GM23338 (cell line): ENCODE results near the gene PIAS1. TPM values are rescaled to one million over a fixed set of nuclear protein-coding genes. Genes with fewer than 3 reads are reported as not detected.

Experiments used
- ATAC-seq: fragments of 200-7000 bp; cut with Tn5 transposase; 3 replicates; pipeline ENCODE4 v1.9.1; 2020
- DNase-seq: peaks from one replicate; pipeline ENCODE4 v3.0.0-alpha.2; 2015; ENCODE audit warnings: low spot score
- H2AFZ ChIP-seq: fragments of 200-600 bp; sonication (generic); 2 replicates; pipeline ENCODE4 v1.8.0; 2016; ENCODE audit warnings: antibody characterized with exemption, mild to moderate bottlenecking, moderate library complexity
- H3F3A ChIP-seq: fragments of 200-600 bp; sonication (generic); replicated peaks from 2 replicates; pipeline ENCODE4 v1.8.0; 2017; ENCODE audit warnings: antibody characterized with exemption, mixed run types, low read depth
- H3K27ac ChIP-seq: fragments of 200-600 bp; sonication (generic); 2 replicates; pipeline ENCODE4 v1.6.1; 2016; ENCODE audit warnings: low read depth
- H3K27me3 ChIP-seq: fragments of 200-600 bp; sonication (generic); 2 replicates; pipeline ENCODE4 v1.8.0; 2016; ENCODE audit warnings: mild to moderate bottlenecking, mixed run types, moderate library complexity; ENCODE audit not compliant: insufficient read depth
- H3K36me3 ChIP-seq: fragments of 200-600 bp; sonication (generic); 2 replicates; pipeline ENCODE4 v1.8.0; 2016; ENCODE audit warnings: mild to moderate bottlenecking; ENCODE audit not compliant: insufficient read depth
- H3K4me1 ChIP-seq: fragments of 200-600 bp; sonication (generic); 2 replicates; pipeline ENCODE4 v1.8.0; 2016; ENCODE audit warnings: mild to moderate bottlenecking, moderate library complexity; ENCODE audit not compliant: insufficient read depth
- H3K4me2 ChIP-seq: fragments of 200-600 bp; sonication (generic); 2 replicates; pipeline ENCODE4 v1.7.1; 2017; ENCODE audit warnings: mixed run types
- H3K4me3 ChIP-seq: fragments of 200-600 bp; sonication (generic); 2 replicates; pipeline ENCODE4 v1.6.1; 2016; ENCODE audit warnings: mixed run types
- H3K79me2 ChIP-seq: fragments of 200-600 bp; sonication (generic); replicated peaks from 2 replicates; pipeline ENCODE4 v1.8.0; 2017; ENCODE audit warnings: mild to moderate bottlenecking; ENCODE audit not compliant: insufficient read depth
- H3K9me2 ChIP-seq: fragments of 200-600 bp; sonication (generic); 2 replicates; pipeline ENCODE4 v1.8.0; 2017; ENCODE audit not compliant: insufficient read depth
- H4K20me1 ChIP-seq: fragments of 200-600 bp; sonication (generic); replicated peaks from 2 replicates; pipeline ENCODE4 v1.8.0; 2017; ENCODE audit warnings: mild to moderate bottlenecking; ENCODE audit not compliant: insufficient read depth
- H3K27ac Mint-ChIP-seq: 2 replicates; pipeline ENCODE4 v1.8.0; 2020; ENCODE audit warnings: inconsistent platforms, mild to moderate bottlenecking, moderate library complexity, mixed read lengths
- H3K27me3 Mint-ChIP-seq: 3 replicates; pipeline ENCODE4 v1.8.0; 2022; ENCODE audit warnings: low read depth, mild to moderate bottlenecking, moderate library complexity, mixed read lengths, inconsistent platforms; ENCODE audit not compliant: insufficient read depth, poor library complexity
- H3K36me3 Mint-ChIP-seq: 3 replicates; pipeline ENCODE4 v1.8.0; 2021; ENCODE audit warnings: low read depth, mild to moderate bottlenecking, inconsistent platforms, moderate library complexity, mixed read lengths
- H3K4me1 Mint-ChIP-seq: 3 replicates; pipeline ENCODE4 v1.8.0; 2020; ENCODE audit warnings: mild to moderate bottlenecking, inconsistent platforms, mixed read lengths
- H3K4me3 Mint-ChIP-seq: 3 replicates; pipeline ENCODE4 v1.8.0; 2021; ENCODE audit warnings: moderate library complexity, mild to moderate bottlenecking, inconsistent platforms, mixed read lengths
- H3K9me3 Mint-ChIP-seq: 3 replicates; pipeline ENCODE4 v1.8.0; 2020; ENCODE audit warnings: moderate library complexity, mild to moderate bottlenecking, inconsistent platforms, mixed read lengths
- ZNF114 ChIP-seq: fragments of 250-450 bp; sonication (Bioruptor Pico); IDR thresholded peaks from 2 replicates; pipeline ENCODE4 v1.5.0; 2020; ENCODE audit warnings: mild to moderate bottlenecking, moderate library complexity
- polyA plus RNA-seq: library from polyadenylated mRNA; unstranded; fragments of >200 nt; fragmentation: Nextera tagmentation; extraction: Ambion mirVana; gene quantifications from 2 replicates; pipeline ENCODE4 v1.2.1, GENCODE V29; 2016
- total RNA-seq: library from RNA; depleted of rRNA; stranded (reverse); fragments of >200 nt; shearing (Covaris generic); gene quantifications from 2 replicates; pipeline ENCODE4 v1.2.3, GENCODE V29; 2014
- TF ChIP-seq, protein P1 (sequence below): fragments of 250-450 bp; sonication (Bioruptor Pico); IDR thresholded peaks from 2 replicates; pipeline ENCODE4 v1.5.0; 2020; ENCODE audit warnings: mild to moderate bottlenecking, moderate library complexity
- TF ChIP-seq, protein P2 (sequence below), 2 experiments: fragments of 200-600 bp in 1 of 2; sonication (generic) in 1 of 2; conservative IDR thresholded peaks; 2 replicates each; pipeline versions ENCODE4 v1.5.1 to v1.6.1; 2016 to 2017; ENCODE audit warnings: antibody characterized with exemption in 2 of 2, low read depth in 2 of 2, mild to moderate bottlenecking in 2 of 2, moderate library complexity in 1 of 2

PIAS1 gene
- total and polyA plus RNA-seq, 2 experiments from 2014 or later: 30.7 to 32.1 TPM

DNA sequence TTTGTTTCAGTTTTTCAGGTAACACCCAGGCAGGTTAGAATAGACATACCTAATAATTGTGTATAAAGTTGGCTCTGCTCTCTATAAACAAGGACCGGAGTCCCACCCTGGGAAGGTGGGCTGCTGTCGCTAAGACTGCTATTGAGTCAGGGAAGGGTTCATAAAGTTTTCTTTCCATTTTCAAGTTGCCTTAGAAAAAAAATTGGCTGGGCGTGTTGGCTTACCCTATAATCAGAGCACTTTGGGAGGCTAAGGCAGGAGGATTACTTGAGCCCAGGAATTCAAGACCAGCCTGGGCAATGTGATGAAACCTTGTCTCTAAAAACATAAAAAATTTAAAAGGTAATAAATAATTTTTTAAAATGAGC is 11.3 kb upstream of the PIAS1 start (continued):
- TF ChIP-seq, protein P1, sequence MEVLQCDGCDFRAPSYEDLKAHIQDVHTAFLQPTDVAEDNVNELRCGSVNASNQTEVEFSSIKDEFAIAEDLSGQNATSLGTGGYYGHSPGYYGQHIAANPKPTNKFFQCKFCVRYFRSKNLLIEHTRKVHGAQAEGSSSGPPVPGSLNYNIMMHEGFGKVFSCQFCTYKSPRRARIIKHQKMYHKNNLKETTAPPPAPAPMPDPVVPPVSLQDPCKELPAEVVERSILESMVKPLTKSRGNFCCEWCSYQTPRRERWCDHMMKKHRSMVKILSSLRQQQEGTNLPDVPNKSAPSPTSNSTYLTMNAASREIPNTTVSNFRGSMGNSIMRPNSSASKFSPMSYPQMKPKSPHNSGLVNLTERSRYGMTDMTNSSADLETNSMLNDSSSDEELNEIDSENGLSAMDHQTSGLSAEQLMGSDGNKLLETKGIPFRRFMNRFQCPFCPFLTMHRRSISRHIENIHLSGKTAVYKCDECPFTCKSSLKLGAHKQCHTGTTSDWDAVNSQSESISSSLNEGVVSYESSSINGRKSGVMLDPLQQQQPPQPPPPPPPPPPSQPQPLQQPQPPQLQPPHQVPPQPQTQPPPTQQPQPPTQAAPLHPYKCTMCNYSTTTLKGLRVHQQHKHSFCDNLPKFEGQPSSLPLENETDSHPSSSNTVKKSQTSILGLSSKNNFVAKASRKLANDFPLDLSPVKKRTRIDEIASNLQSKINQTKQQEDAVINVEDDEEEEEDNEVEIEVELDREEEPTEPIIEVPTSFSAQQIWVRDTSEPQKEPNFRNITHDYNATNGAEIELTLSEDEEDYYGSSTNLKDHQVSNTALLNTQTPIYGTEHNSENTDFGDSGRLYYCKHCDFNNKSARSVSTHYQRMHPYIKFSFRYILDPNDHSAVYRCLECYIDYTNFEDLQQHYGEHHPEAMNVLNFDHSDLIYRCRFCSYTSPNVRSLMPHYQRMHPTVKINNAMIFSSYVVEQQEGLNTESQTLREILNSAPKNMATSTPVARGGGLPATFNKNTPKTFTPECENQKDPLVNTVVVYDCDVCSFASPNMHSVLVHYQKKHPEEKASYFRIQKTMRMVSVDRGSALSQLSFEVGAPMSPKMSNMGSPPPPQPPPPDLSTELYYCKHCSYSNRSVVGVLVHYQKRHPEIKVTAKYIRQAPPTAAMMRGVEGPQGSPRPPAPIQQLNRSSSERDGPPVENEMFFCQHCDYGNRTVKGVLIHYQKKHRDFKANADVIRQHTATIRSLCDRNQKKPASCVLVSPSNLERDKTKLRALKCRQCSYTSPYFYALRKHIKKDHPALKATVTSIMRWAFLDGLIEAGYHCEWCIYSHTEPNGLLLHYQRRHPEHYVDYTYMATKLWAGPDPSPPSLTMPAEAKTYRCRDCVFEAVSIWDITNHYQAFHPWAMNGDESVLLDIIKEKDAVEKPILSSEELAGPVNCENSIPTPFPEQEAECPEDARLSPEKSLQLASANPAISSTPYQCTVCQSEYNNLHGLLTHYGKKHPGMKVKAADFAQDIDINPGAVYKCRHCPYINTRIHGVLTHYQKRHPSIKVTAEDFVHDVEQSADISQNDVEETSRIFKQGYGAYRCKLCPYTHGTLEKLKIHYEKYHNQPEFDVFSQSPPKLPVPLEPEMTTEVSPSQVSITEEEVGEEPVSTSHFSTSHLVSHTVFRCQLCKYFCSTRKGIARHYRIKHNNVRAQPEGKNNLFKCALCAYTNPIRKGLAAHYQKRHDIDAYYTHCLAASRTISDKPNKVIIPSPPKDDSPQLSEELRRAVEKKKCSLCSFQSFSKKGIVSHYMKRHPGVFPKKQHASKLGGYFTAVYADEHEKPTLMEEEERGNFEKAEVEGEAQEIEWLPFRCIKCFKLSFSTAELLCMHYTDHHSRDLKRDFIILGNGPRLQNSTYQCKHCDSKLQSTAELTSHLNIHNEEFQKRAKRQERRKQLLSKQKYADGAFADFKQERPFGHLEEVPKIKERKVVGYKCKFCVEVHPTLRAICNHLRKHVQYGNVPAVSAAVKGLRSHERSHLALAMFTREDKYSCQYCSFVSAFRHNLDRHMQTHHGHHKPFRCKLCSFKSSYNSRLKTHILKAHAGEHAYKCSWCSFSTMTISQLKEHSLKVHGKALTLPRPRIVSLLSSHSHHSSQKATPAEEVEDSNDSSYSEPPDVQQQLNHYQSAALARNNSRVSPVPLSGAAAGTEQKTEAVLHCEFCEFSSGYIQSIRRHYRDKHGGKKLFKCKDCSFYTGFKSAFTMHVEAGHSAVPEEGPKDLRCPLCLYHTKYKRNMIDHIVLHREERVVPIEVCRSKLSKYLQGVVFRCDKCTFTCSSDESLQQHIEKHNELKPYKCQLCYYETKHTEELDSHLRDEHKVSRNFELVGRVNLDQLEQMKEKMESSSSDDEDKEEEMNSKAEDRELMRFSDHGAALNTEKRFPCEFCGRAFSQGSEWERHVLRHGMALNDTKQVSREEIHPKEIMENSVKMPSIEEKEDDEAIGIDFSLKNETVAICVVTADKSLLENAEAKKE (CRISPR knock-in tag): no peak
- TF ChIP-seq, protein P2, sequence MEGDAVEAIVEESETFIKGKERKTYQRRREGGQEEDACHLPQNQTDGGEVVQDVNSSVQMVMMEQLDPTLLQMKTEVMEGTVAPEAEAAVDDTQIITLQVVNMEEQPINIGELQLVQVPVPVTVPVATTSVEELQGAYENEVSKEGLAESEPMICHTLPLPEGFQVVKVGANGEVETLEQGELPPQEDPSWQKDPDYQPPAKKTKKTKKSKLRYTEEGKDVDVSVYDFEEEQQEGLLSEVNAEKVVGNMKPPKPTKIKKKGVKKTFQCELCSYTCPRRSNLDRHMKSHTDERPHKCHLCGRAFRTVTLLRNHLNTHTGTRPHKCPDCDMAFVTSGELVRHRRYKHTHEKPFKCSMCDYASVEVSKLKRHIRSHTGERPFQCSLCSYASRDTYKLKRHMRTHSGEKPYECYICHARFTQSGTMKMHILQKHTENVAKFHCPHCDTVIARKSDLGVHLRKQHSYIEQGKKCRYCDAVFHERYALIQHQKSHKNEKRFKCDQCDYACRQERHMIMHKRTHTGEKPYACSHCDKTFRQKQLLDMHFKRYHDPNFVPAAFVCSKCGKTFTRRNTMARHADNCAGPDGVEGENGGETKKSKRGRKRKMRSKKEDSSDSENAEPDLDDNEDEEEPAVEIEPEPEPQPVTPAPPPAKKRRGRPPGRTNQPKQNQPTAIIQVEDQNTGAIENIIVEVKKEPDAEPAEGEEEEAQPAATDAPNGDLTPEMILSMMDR (conservative IDR thresholded peaks at IDR 0.05; ENCODE audit: low read depth in 2 of 2): no peak

DNA sequence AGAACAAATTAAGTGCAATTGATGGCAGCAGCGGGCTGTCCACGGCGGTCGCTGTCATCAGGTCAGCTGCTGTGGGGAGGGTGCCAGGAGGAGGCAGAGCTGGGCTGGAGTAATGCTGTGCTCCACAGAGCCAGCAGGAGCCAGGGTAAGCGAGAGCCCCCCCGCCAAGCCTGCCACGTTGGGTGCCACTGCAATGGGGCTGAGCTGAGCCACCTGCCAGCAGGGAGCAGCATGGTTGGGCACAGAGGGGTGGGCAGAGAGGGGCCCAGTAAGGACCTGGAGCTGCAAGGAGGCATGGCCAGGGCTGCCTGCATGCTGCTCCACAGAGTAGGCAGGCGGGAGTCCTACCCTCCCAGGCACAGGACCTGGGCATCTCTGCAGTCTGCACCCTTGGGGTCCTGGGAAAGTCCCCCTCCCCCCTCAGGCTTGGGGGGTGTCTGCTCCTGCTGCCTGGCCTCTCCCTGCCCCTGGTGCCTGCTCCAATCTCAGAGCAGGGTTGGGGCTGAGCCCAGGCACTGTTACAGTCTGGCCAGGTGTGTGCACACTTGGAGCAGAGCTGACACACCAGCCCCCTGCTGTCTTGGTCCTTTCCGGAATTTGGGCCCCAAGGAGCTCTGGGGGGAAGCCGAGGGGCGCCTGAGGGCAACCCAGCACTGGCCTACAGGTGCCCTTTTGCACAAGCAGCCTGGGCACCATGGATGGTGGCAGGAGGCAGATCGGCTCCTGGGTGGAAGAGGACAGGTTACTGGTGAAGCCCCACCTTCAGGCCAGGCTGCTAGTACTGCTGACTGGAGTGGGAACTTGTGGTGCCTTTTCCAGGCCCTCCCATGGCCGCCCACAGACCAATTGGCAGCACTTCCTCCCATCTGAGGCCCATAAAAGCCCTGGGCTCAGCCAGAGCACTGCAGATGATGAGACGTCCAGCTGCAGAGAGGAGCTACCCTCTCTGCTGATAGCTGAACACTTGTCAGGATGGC is 8.5 kb upstream of the PIAS1 start:
- Histone ChIP-seq H3K79me2 (no peaks in the 10 kb centered on the region), H3K9me2 (no peaks in the 10 kb centered on the region), H2AFZ (no peak overlapping the region), H3K27me3 (no peaks in the 10 kb centered on the region), H3K4me3 (no peak overlapping the region), H4K20me1 (no peaks in the 10 kb centered on the region), H3F3A (no peaks in the 10 kb centered on the region), H3K4me2 (no peak overlapping the region), H3K4me1 (peaks cover 3% of the 10 kb centered on the region; the same call in 1 of the 2 replicates), H3K27ac (no peak overlapping the region), H3K36me3 (no peaks in the 10 kb centered on the region)
- H3K4me3 Mint-ChIP-seq: no peak overlapping the region
- no peak overlapping the region for H3K27ac Mint-ChIP-seq
- no peaks in the 10 kb centered on the region for H3K27me3 Mint-ChIP-seq
- DNase-seq: no peak
- TF ChIP-seq, protein P2 (conservative IDR thresholded peaks at IDR 0.05; ENCODE audit: low read depth in 2 of 2): 0 out of 4 replicates have a peak, but pooled peaks of 1 of the 2 experiments have one; percentile 2
- TF ChIP-seq ZNF114 (CRISPR knock-in tag): no peak
- H3K36me3 Mint-ChIP-seq: peaks cover 2% of the 10 kb centered on the region; the same call in 1 of the 3 replicates
- H3K4me1 Mint-ChIP-seq: no peaks in the 10 kb centered on the region
- peaks cover 7% of the 10 kb centered on the region for H3K9me3 Mint-ChIP-seq
- ATAC-seq: peak; percentile 31; the same call in 1 of the 3 replicates
